ENCODE data around the gene LRRC59. TPM values are rescaled to one million over a fixed set of nuclear protein-coding genes. Genes with fewer than 3 reads are reported as not detected.

Gene LRRC59
- total RNA-seq, 4 donors from 2014 or later = 11.6 to 29.3 (median 24.2) TPM

- intact Hi-C loops (cut with DNase I; ENCODE audit: low total_unique reads) = no loop called here
- 82 to 86% methylated on average over 8 of the region's 8 CpGs for WGBS, 2 donors
- H3K4me3 ChIP-seq (ENCODE audit: low read depth, poor library complexity, severe bottlenecking) = no peak overlapping the region
- DNase-seq (ENCODE audit: low spot score in 2 of 2) = no peak
- no peak for TF ChIP-seq CTCF (IDR thresholded peaks at IDR 0.05)
- no peak for TF ChIP-seq POLR2A (IDR thresholded peaks at IDR 0.05)
These were observed 27.8 kb upstream of the LRRC59 start for GRCh38 chr17:50424996-50425681.

GRCh38 chr17:50424246-50424995, 27.1 kb upstream of the LRRC59 start:
- DNase-seq (ENCODE audit: low spot score in 2 of 2) = no peak
- intact Hi-C loops (cut with DNase I; ENCODE audit: low total_unique reads) = no loop called here
- WGBS, 2 donors = 68 to 84% methylated on average over 9 of the region's 9 CpGs
- no peak overlapping the region for H3K4me3 ChIP-seq (ENCODE audit: low read depth, poor library complexity, severe bottlenecking)
- TF ChIP-seq POLR2A (IDR thresholded peaks at IDR 0.05) (no peak), CTCF (IDR thresholded peaks at IDR 0.05) (no peak)

- H3K4me3 ChIP-seq (ENCODE audit: low read depth, poor library complexity, severe bottlenecking) = no peak overlapping the region
- WGBS, 2 donors = 54 to 57% methylated on average over 6 of the region's 6 CpGs
- DNase-seq (ENCODE audit: low spot score in 2 of 2) = no peak
- intact Hi-C loops (cut with DNase I; ENCODE audit: low total_unique reads) = no loop called here
- TF ChIP-seq CTCF (IDR thresholded peaks at IDR 0.05) = no peak
These were observed 26.3 kb upstream of the LRRC59 start for GRCh38 chr17:50423553-50424159.

GRCh38 chr17:50422738-50423137, 25.4 kb upstream of the LRRC59 start:
- H3K4me3 ChIP-seq (ENCODE audit: low read depth, poor library complexity, severe bottlenecking) = no peak overlapping the region
- DNase-seq (ENCODE audit: low spot score in 2 of 2) = no peak
- TF ChIP-seq CTCF (IDR thresholded peaks at IDR 0.05) = no peak
- TF ChIP-seq POLR2A (IDR thresholded peaks at IDR 0.05) = no peak
- intact Hi-C loops (cut with DNase I; ENCODE audit: low total_unique reads) = no loop called here
- WGBS, 2 donors = 93 to 94% methylated on average over 2 of the region's 2 CpGs

GRCh38 chr17:50421308-50422051, 24.2 kb upstream of the LRRC59 start:
- TF ChIP-seq POLR2A (IDR thresholded peaks at IDR 0.05) = no peak
- TF ChIP-seq CTCF (IDR thresholded peaks at IDR 0.05) = no peak
- WGBS, 2 donors = 26 to 31% methylated on average over 3 of the region's 3 CpGs
- no peak for DNase-seq (ENCODE audit: low spot score in 2 of 2)
- H3K4me3 ChIP-seq (ENCODE audit: low read depth, poor library complexity, severe bottlenecking) = no peak overlapping the region
- intact Hi-C loops (cut with DNase I; ENCODE audit: low total_unique reads) = no loop called here

Data from lower leg skin (tissue), 4 donors.